OCI-LY1 (cell line): ENCODE data around the gene IRF1.

Experiments used
- H2AFZ ChIP-seq: fragments of 200-600 bp; sonication (generic), shearing (Covaris generic); 2 replicates; pipeline ENCODE4 v1.6.0; 2014; ENCODE audit warnings: antibody characterized with exemption, mild to moderate bottlenecking, low read length
- H3F3A ChIP-seq: fragments of 200-600 bp; sonication (generic), shearing (Covaris generic); 2 replicates; pipeline ENCODE4 v1.6.0; 2014; ENCODE audit warnings: mild to moderate bottlenecking, antibody characterized with exemption, low read length, moderate library complexity; ENCODE audit not compliant: insufficient read depth
- H3K27ac ChIP-seq: fragments of 200-600 bp; sonication (generic); 2 replicates; pipeline ENCODE4 v1.5.1; 2014; ENCODE audit warnings: low read length, mixed run types, mild to moderate bottlenecking, low read depth; ENCODE audit not compliant: poor library complexity, severe bottlenecking
- H3K27me3 ChIP-seq: fragments of 200-600 bp; sonication (generic); 2 replicates; pipeline ENCODE4 v1.6.0; 2014; ENCODE audit warnings: antibody characterized with exemption, mild to moderate bottlenecking, low read length, moderate library complexity; ENCODE audit not compliant: insufficient read depth
- H3K36me3 ChIP-seq: fragments of 200-600 bp; sonication (generic); 2 replicates; pipeline ENCODE4 v1.6.1; 2014; ENCODE audit warnings: mild to moderate bottlenecking, antibody characterized with exemption, low read length, moderate library complexity, mixed read lengths; ENCODE audit not compliant: insufficient read depth
- H3K4me1 ChIP-seq: fragments of 200-600 bp; sonication (generic); 2 replicates; pipeline ENCODE4 v1.5.1; 2014; ENCODE audit warnings: mild to moderate bottlenecking, low read length, moderate library complexity; ENCODE audit not compliant: insufficient read depth, severe bottlenecking
- H3K4me2 ChIP-seq: fragments of 200-600 bp; sonication (generic), shearing (Covaris generic); 2 replicates; pipeline ENCODE4 v1.6.1; 2014; ENCODE audit warnings: low read length
- H3K4me3 ChIP-seq: fragments of 200-600 bp; sonication (generic); 2 replicates; pipeline ENCODE4 v1.5.1; 2014; ENCODE audit warnings: low read length, low read depth, mild to moderate bottlenecking, mixed read lengths; ENCODE audit not compliant: poor library complexity, severe bottlenecking
- H3K79me2 ChIP-seq: fragments of 200-600 bp; shearing (Covaris generic); 2 replicates; pipeline ENCODE4 v1.6.1; 2016; ENCODE audit warnings: mixed run types, low read length, mixed read lengths; ENCODE audit not compliant: insufficient read depth
- H3K9ac ChIP-seq: fragments of 200-600 bp; sonication (generic), shearing (Covaris generic); 2 replicates; pipeline ENCODE4 v1.6.1; 2014; ENCODE audit warnings: mild to moderate bottlenecking, low read length, mixed read lengths
- H3K9me2 ChIP-seq: fragments of 200-600 bp; sonication (generic), shearing (Covaris generic); 2 replicates; pipeline ENCODE4 v1.6.1; 2014; ENCODE audit warnings: low read depth, mild to moderate bottlenecking, low read length, mixed read lengths
- H3K9me3 ChIP-seq: fragments of 200-600 bp; shearing (Covaris generic); 2 replicates; pipeline ENCODE4 v1.6.1; 2014; ENCODE audit warnings: low read length, mixed read lengths
- H4K20me1 ChIP-seq: fragments of 200-600 bp; sonication (generic), shearing (Covaris generic); 2 replicates; pipeline ENCODE4 v1.6.0; 2016; ENCODE audit warnings: mild to moderate bottlenecking, low read length; ENCODE audit not compliant: insufficient read depth
- EZH2 ChIP-seq: fragments of 200-600 bp; sonication (generic), shearing (Covaris generic); IDR thresholded peaks from 2 replicates; pipeline ENCODE4 v1.8.0; 2017; ENCODE audit warnings: borderline replicate concordance, mixed run types, mild to moderate bottlenecking, antibody characterized with exemption, low read length, moderate library complexity, mixed read lengths
- TF ChIP-seq, protein P1 (sequence below): fragments of 200-600 bp; sonication (generic), shearing (Covaris generic); IDR thresholded peaks from 2 replicates; pipeline ENCODE4 v1.5.1; 2017; ENCODE audit warnings: mild to moderate bottlenecking, antibody characterized with exemption, low read length, moderate library complexity, mixed read lengths

Gene IRF1

DNA sequence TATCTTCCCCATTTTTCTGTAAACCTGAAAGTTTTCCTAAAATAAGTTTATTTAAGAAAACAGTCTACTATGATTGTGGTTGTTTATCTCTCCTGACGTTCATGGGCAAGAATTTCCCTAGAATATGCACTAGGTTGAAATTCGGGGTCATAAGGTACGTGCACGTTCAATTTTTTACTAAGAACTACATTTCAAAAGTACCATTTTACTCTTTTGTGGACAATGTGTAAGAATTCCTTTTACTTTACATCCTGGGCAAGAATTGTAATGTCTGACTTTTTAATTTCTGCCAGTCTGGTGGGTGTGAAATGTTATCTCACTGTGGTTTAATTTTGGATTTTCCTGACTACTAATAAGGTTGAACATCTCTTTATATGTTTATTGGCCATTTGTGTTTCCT is 40.4 kb upstream of the IRF1 start:
- H4K20me1 ChIP-seq = no peaks in the 10 kb centered on the region
- H3K27me3 ChIP-seq = peaks cover 6% of the 10 kb centered on the region; the same call in 1 of the 2 replicates
- H3K9me2 ChIP-seq = no peaks in the 10 kb centered on the region
- H2AFZ ChIP-seq = no peak overlapping the region
- H3K27ac ChIP-seq = no peak overlapping the region
- H3K9me3 ChIP-seq = no peaks in the 10 kb centered on the region
- no peak overlapping the region for H3K4me3 ChIP-seq
- TF ChIP-seq EZH2 = no peak
- TF ChIP-seq, protein P1, sequence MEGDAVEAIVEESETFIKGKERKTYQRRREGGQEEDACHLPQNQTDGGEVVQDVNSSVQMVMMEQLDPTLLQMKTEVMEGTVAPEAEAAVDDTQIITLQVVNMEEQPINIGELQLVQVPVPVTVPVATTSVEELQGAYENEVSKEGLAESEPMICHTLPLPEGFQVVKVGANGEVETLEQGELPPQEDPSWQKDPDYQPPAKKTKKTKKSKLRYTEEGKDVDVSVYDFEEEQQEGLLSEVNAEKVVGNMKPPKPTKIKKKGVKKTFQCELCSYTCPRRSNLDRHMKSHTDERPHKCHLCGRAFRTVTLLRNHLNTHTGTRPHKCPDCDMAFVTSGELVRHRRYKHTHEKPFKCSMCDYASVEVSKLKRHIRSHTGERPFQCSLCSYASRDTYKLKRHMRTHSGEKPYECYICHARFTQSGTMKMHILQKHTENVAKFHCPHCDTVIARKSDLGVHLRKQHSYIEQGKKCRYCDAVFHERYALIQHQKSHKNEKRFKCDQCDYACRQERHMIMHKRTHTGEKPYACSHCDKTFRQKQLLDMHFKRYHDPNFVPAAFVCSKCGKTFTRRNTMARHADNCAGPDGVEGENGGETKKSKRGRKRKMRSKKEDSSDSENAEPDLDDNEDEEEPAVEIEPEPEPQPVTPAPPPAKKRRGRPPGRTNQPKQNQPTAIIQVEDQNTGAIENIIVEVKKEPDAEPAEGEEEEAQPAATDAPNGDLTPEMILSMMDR = no peak
- no peaks in the 10 kb centered on the region for H3F3A ChIP-seq
- no peaks in the 10 kb centered on the region for H3K79me2 ChIP-seq
- H3K36me3 ChIP-seq = no peaks in the 10 kb centered on the region
- no peak overlapping the region for H3K9ac ChIP-seq
- peaks cover 7% of the 10 kb centered on the region for H3K4me1 ChIP-seq
- no peak overlapping the region for H3K4me2 ChIP-seq

GRCh38 chr5:132528866-132529634 is 38.5 kb upstream of the IRF1 start:
- H4K20me1 ChIP-seq = no peaks in the 10 kb centered on the region
- H3K79me2 ChIP-seq = no peaks in the 10 kb centered on the region
- H3K27me3 ChIP-seq = peaks cover 6% of the 10 kb centered on the region
- H3K27ac ChIP-seq = no peak overlapping the region
- H3K9ac ChIP-seq = no peak overlapping the region
- no peak overlapping the region for H3K4me2 ChIP-seq
- H3K36me3 ChIP-seq = no peaks in the 10 kb centered on the region
- peaks cover 7% of the 10 kb centered on the region for H3K4me1 ChIP-seq
- H3K9me3 ChIP-seq = no peaks in the 10 kb centered on the region; the same call in 1 of the 2 replicates
- no peaks in the 10 kb centered on the region for H3F3A ChIP-seq
- H3K4me3 ChIP-seq = no peak overlapping the region
- no peaks in the 10 kb centered on the region for H3K9me2 ChIP-seq
- H2AFZ ChIP-seq = no peak overlapping the region
- TF ChIP-seq, protein P1 = no peak
- no peak for TF ChIP-seq EZH2

- no peak overlapping the region for H2AFZ ChIP-seq
- H3K9ac ChIP-seq = no peak overlapping the region
- peaks cover 6% of the 10 kb centered on the region for H3K27me3 ChIP-seq
- H3F3A ChIP-seq = no peaks in the 10 kb centered on the region
- H3K36me3 ChIP-seq = no peaks in the 10 kb centered on the region
- H3K4me2 ChIP-seq = no peak overlapping the region
- no peaks in the 10 kb centered on the region for H3K79me2 ChIP-seq
- H3K9me3 ChIP-seq = no peaks in the 10 kb centered on the region; the same call in 1 of the 2 replicates
- no peaks in the 10 kb centered on the region for H4K20me1 ChIP-seq
- no peak overlapping the region for H3K4me3 ChIP-seq
- H3K27ac ChIP-seq = no peak overlapping the region
- TF ChIP-seq, protein P1 = no peak
- TF ChIP-seq EZH2 = no peak
- H3K9me2 ChIP-seq = no peaks in the 10 kb centered on the region
- H3K4me1 ChIP-seq = peaks cover 7% of the 10 kb centered on the region
These were observed 37.4 kb upstream of the IRF1 start for GRCh38 chr5:132528021-132528420.
